HAP-1 (cell line): ENCODE results near the gene SHISA5.
A peak's percentile ranks its signal among the peaks of the same experiment; 100 is the strongest.

Experiments used
- DNase-seq, 2 experiments: peaks; one replicate each; pipeline ENCODE4 v3.0.0-alpha.2; 2016 to 2020; ENCODE audit warnings: low spot score in 2 of 2
- H3K27me3 ChIP-seq: fragments of 250-450 bp; sonication (Bioruptor Pico); 2 replicates; pipeline ENCODE4 v1.5.1; 2020; ENCODE audit warnings: low read depth, mild to moderate bottlenecking, moderate library complexity
- H3K36me3 ChIP-seq: fragments of 250-450 bp; sonication (Bioruptor Pico); replicated peaks from 2 replicates; pipeline ENCODE4 v1.5.1; 2020; ENCODE audit warnings: mild to moderate bottlenecking
- H3K4me1 ChIP-seq: fragments of 250-450 bp; sonication (Bioruptor Pico); 2 replicates; pipeline ENCODE4 v1.5.1; 2020; ENCODE audit warnings: mild to moderate bottlenecking
- H3K4me3 ChIP-seq: fragments of 250-450 bp; sonication (Bioruptor Pico); 2 replicates; pipeline ENCODE4 v1.5.1; 2020; ENCODE audit warnings: mild to moderate bottlenecking, moderate library complexity
- H3K9me3 ChIP-seq: fragments of 250-450 bp; sonication (Bioruptor Pico); 2 replicates; pipeline ENCODE4 v1.5.1; 2020; ENCODE audit warnings: mild to moderate bottlenecking, moderate library complexity
- in situ Hi-C: fragments of 300-500 bp; cut with MboI; formaldehyde crosslinking; loops from 3 replicates; pipeline ENCODE4 v1.14.3; 2020; ENCODE audit warnings: low sequenced_read_pairs, inconsistent platforms, mixed read lengths

Gene SHISA5

GRCh38 chr3:48432411-48433371 lies 71.3 kb downstream of the SHISA5 start:
- Histone ChIP-seq H3K9me3 (no peaks in the 10 kb centered on the region), H3K27me3 (no peaks in the 10 kb centered on the region), H3K4me3 (no peak overlapping the region), H3K36me3 (peaks cover 27% of the 10 kb centered on the region), H3K4me1 (peaks cover 24% of the 10 kb centered on the region)
- in situ Hi-C loops: no loop called here
- DNase-seq: peak in 1 of 2 experiments; percentile 31

GRCh38 chr3:48431224-48432029 lies 72.5 kb downstream of the SHISA5 start:
- H3K4me3 ChIP-seq: no peak overlapping the region
- no peaks in the 10 kb centered on the region for H3K9me3 ChIP-seq
- DNase-seq: no peak
- H3K4me1 ChIP-seq: peaks cover 24% of the 10 kb centered on the region
- in situ Hi-C loops: no loop called here
- peaks cover 27% of the 10 kb centered on the region for H3K36me3 ChIP-seq
- no peaks in the 10 kb centered on the region for H3K27me3 ChIP-seq

DNA sequence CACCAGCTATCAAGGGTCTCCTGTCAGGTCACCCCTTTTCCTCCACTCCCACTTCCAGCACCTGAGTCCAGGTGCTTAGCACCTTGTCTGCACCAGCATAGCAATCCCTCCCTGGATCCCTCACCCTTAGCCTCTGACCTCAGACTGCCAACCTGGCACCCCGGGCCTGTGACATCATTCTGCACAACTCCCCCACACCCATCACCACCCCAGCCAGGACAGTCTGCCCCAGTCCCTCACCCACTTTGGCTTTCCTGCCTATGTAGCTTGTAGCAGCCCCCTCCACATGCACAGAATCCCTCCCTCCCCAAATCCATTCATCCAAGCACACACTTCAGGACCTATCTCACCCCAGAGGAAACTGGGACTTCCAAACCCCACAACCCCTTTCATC lies 73.3 kb downstream of the SHISA5 start:
- in situ Hi-C loops: no loop called here
- H3K4me1 ChIP-seq: peaks cover 24% of the 10 kb centered on the region
- H3K36me3 ChIP-seq: peaks cover 27% of the 10 kb centered on the region
- no peaks in the 10 kb centered on the region for H3K27me3 ChIP-seq
- DNase-seq: no peak
- H3K9me3 ChIP-seq: no peaks in the 10 kb centered on the region
- H3K4me3 ChIP-seq: no peak overlapping the region

DNA sequence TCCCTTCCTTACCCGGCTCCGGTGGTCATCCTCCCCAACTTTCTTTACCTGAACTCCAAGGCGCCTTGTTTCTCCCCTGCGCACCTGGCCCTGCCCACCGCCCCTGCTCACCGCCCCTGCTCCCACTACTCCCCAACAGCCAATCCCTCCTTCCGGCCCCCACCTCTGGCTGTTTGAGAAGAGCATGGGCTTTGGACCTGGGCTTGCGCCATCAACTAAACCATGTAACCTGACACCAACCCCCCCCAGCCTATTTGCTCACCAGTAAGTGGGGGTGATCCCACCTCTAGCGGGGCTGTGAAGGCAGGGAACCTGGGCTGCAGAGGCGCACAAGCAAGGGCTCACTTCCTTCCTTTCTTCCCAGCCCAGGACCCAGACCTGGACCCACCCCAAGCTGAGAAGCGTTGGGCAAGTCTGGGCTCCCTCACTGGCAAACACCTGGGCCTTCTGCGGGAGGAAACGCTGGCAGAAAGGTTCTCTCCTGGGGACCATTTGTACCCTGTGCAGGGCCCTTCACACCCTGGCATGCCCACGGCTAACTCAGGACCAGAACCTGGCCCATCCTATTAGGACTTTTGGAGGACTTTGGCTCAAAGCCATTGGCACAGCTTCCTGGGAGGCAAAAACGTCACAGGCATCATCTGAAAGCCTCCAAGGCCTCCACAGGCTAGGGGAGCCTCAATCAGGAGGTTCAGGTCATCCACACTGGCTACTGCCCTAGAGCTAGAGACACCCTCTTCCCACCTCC lies 73.8 kb downstream of the SHISA5 start, which contains the start of gene PLXNB1:
TSS of gene PLXNB1 (minus strand) at position 127 of the 748 bp plus-strand sequence. CDS start 5,475 bp downstream, outside the sequence.
- in situ Hi-C loops: no loop called here
- no peaks in the 10 kb centered on the region for H3K27me3 ChIP-seq
- no peaks in the 10 kb centered on the region for H3K9me3 ChIP-seq
- DNase-seq: peak in 1 of 2 experiments; percentile 63
- H3K4me3 ChIP-seq: peak within 1 kb of the TSS; percentile 57
- H3K36me3 ChIP-seq: peaks cover 27% of the 10 kb centered on the region
- peaks cover 24% of the 10 kb centered on the region for H3K4me1 ChIP-seq

GRCh38 chr3:48429317-48429959 lies 74.5 kb downstream of the SHISA5 start:
- Histone ChIP-seq H3K27me3 (no peaks in the 10 kb centered on the region), H3K4me1 (peaks cover 22% of the 10 kb centered on the region), H3K4me3 (peak overlapping the region; percentile 57), H3K36me3 (peaks cover 25% of the 10 kb centered on the region), H3K9me3 (no peaks in the 10 kb centered on the region)
- peak; percentile 32 to 78 for DNase-seq
- in situ Hi-C loops: no loop called here

- in situ Hi-C loops: no loop called here
- DNase-seq: peak; percentile 27 to 60
- no peaks in the 10 kb centered on the region for H3K27me3 ChIP-seq
- H3K4me3 ChIP-seq: peak overlapping the region; percentile 57
- no peaks in the 10 kb centered on the region for H3K9me3 ChIP-seq
- peaks cover 21% of the 10 kb centered on the region for H3K36me3 ChIP-seq
- peaks cover 17% of the 10 kb centered on the region for H3K4me1 ChIP-seq
Observed at GRCh38 chr3:48428572-48429316, 75.2 kb downstream of the SHISA5 start.

GRCh38 chr3:48428088-48428571 lies 75.8 kb downstream of the SHISA5 start:
- in situ Hi-C loops: no loop called here
- no peaks in the 10 kb centered on the region for H3K9me3 ChIP-seq
- no peaks in the 10 kb centered on the region for H3K27me3 ChIP-seq
- peak overlapping the region; percentile 57 for H3K4me3 ChIP-seq
- no peak for DNase-seq
- H3K36me3 ChIP-seq: peaks cover 17% of the 10 kb centered on the region
- peaks cover 11% of the 10 kb centered on the region for H3K4me1 ChIP-seq

DNA sequence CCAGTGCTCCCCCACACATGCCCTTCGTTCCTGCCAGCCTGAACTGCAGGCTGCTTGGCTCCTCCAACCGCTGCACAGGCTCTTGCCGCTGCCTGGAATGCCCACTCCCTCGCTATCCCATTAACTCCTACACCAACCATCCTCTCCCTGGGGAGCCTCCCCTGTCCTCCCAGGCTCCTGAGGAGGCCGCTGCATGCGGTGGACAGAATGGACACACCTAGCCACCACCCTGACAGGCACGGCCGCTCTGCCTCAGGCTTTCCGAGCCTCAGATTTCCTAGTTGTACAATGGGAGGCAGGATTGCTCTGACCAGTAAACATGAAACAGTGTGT lies 76.4 kb downstream of the SHISA5 start:
- in situ Hi-C loops: no loop called here
- Histone ChIP-seq H3K4me1 (peaks cover 9% of the 10 kb centered on the region), H3K36me3 (peaks cover 11% of the 10 kb centered on the region), H3K27me3 (no peaks in the 10 kb centered on the region), H3K9me3 (no peaks in the 10 kb centered on the region), H3K4me3 (no peak overlapping the region)
- DNase-seq: no peak

- no peak overlapping the region for H3K4me3 ChIP-seq
- H3K36me3 ChIP-seq: peaks cover 6% of the 10 kb centered on the region
- in situ Hi-C loops: no loop called here
- no peaks in the 10 kb centered on the region for H3K27me3 ChIP-seq
- H3K4me1 ChIP-seq: peaks cover 9% of the 10 kb centered on the region
- no peak for DNase-seq
- no peaks in the 10 kb centered on the region for H3K9me3 ChIP-seq
Observed at GRCh38 chr3:48426944-48427629, 76.9 kb downstream of the SHISA5 start.

GRCh38 chr3:48426401-48426909 lies 77.5 kb downstream of the SHISA5 start:
- no peak for DNase-seq
- peaks cover 9% of the 10 kb centered on the region for H3K4me1 ChIP-seq
- no peak overlapping the region for H3K4me3 ChIP-seq
- no peaks in the 10 kb centered on the region for H3K27me3 ChIP-seq
- in situ Hi-C loops: no loop called here
- no peaks in the 10 kb centered on the region; the same call in 1 of the 2 replicates for H3K36me3 ChIP-seq
- no peaks in the 10 kb centered on the region for H3K9me3 ChIP-seq

GRCh38 chr3:48425281-48425812 lies 78.6 kb downstream of the SHISA5 start:
- peaks cover 9% of the 10 kb centered on the region for H3K4me1 ChIP-seq
- in situ Hi-C loops: no loop called here
- H3K4me3 ChIP-seq: no peak overlapping the region
- no peaks in the 10 kb centered on the region for H3K9me3 ChIP-seq
- no peaks in the 10 kb centered on the region for H3K36me3 ChIP-seq
- no peak for DNase-seq
- H3K27me3 ChIP-seq: no peaks in the 10 kb centered on the region
